Endothelial cell of umbilical vein (primary cell): ENCODE measurements around the gene SLC34A1. TPM values are rescaled to one million over a fixed set of nuclear protein-coding genes. Genes with fewer than 3 reads are reported as not detected.

Experiments used
- BruUV-seq: library from RNA; stranded (reverse); fragments of 400-500 nt; replicated peaks from 2 replicates; lab custom pipeline; 2021; lab: Mats Ljungman, UMichigan
- CTCF ChIA-PET: fragments of 300-600, 350-600 bp; sonication (Branson Sonifier 250); formaldehyde crosslinking; loops from one replicate; lab custom pipeline; 2021; ENCODE audit warnings: antibody characterized with exemption, inconsistent platforms; lab: Charles Lee
- POLR2A ChIA-PET: fragments of 300-600, 350-600 bp; sonication (Branson Sonifier 250); formaldehyde crosslinking; loops from one replicate; lab custom pipeline; 2021; ENCODE audit warnings: antibody characterized with exemption, inconsistent platforms; lab: Charles Lee
- DNase-seq: peaks from one replicate; pipeline ENCODE4 v3.0.0-alpha.2; 2011; ENCODE audit warnings: low read depth, low spot score
- FAIRE-seq: peaks from 2 replicates; lab custom pipeline; 2011; peaks lifted over from hg19 to GRCh38; lab: Jason Lieb, UNC
- H2AFZ ChIP-seq: 2 replicates; pipeline ENCODE4 v1.6.0; 2012; ENCODE audit warnings: low read depth, low read length, control low read depth, inconsistent platforms
- H3K27ac ChIP-seq: 2 replicates; pipeline ENCODE4 v1.5.1; 2011; ENCODE audit warnings: low read depth, mild to moderate bottlenecking, control low read depth, low read length, moderate library complexity; ENCODE audit not compliant: insufficient read depth
- H3K27me3 ChIP-seq, 2 experiments: 2 replicates each; pipeline versions ENCODE4 v1.6.0 to v1.6.1; 2011; ENCODE audit warnings: low read length in 2 of 2, mixed read lengths in 1 of 2; ENCODE audit not compliant: control insufficient read depth in 2 of 2, insufficient read depth in 2 of 2
- H3K36me3 ChIP-seq, 2 experiments: 2 replicates in 1 of 2; 3 replicates in 1 of 2; pipeline ENCODE4 v1.5.1; 2011; ENCODE audit warnings: low read length in 2 of 2, mild to moderate bottlenecking in 1 of 2, moderate library complexity in 1 of 2; ENCODE audit not compliant: control insufficient read depth in 2 of 2, insufficient read depth in 2 of 2; ENCODE audit errors: extremely low read depth in 1 of 2
- H3K4me1 ChIP-seq: 3 replicates; pipeline ENCODE4 v1.5.1; 2011; ENCODE audit warnings: mild to moderate bottlenecking, low read length; ENCODE audit not compliant: control insufficient read depth, insufficient read depth; ENCODE audit errors: extremely low read depth
- H3K4me2 ChIP-seq: 2 replicates; pipeline ENCODE4 v1.6.1; 2011; ENCODE audit warnings: low read length, control low read depth, mixed read lengths; ENCODE audit not compliant: insufficient read depth
- H3K4me3 ChIP-seq, 3 experiments: fragments of 200-600 bp in 1 of 3; sonication (generic), shearing (Covaris generic) in 1 of 3; replicated peaks in 1 of 3; 2 replicates each; pipeline ENCODE4 v1.5.1; 2011 to 2016; ENCODE audit warnings: control low read depth in 3 of 3, low read length in 3 of 3, mild to moderate bottlenecking in 2 of 3, inconsistent platforms in 1 of 3, low read depth in 1 of 3, moderate library complexity in 1 of 3; ENCODE audit not compliant: insufficient read depth in 1 of 3
- H3K79me2 ChIP-seq: 2 replicates; pipeline ENCODE4 v1.6.0; 2012; ENCODE audit warnings: low read length, inconsistent platforms; ENCODE audit not compliant: control insufficient read depth, insufficient read depth
- H3K9ac ChIP-seq: replicated peaks from 2 replicates; pipeline ENCODE3; 2011; ENCODE audit warnings: low read length, control low read depth; ENCODE audit not compliant: insufficient read depth; ENCODE audit errors: extremely low read depth
- H3K9me1 ChIP-seq: replicated peaks from 3 replicates; pipeline ENCODE4 v1.6.0; 2011; ENCODE audit warnings: mild to moderate bottlenecking, low read length; ENCODE audit not compliant: control insufficient read depth, insufficient read depth; ENCODE audit errors: extremely low read depth
- H3K9me3 ChIP-seq: replicated peaks from 2 replicates; pipeline ENCODE4 v1.5.1; 2012; ENCODE audit warnings: low read length, inconsistent platforms; ENCODE audit not compliant: control insufficient read depth, insufficient read depth
- H4K20me1 ChIP-seq: replicated peaks from 2 replicates; pipeline ENCODE3; 2011; ENCODE audit warnings: mild to moderate bottlenecking, low read length; ENCODE audit not compliant: control insufficient read depth, insufficient read depth; ENCODE audit errors: extremely low read depth
- CTCF ChIP-seq, 2 donors: IDR thresholded peaks; 1 replicate in 1 of 2; 2 replicates in 1 of 2; pipeline ENCODE4 v1.5.1; 2011; ENCODE audit warnings: low read length in 2 of 2, mild to moderate bottlenecking in 2 of 2, moderate library complexity in 2 of 2, control low read depth in 1 of 2, inconsistent platforms in 1 of 2, low read depth in 1 of 2; ENCODE audit not compliant: insufficient read depth in 1 of 2; ENCODE audit errors: extremely low read depth in 1 of 2
- EZH2 ChIP-seq: IDR thresholded peaks from 2 replicates; pipeline ENCODE4 v1.6.1; 2012; ENCODE audit warnings: borderline replicate concordance, low read depth, mild to moderate bottlenecking, moderate library complexity, low read length, inconsistent platforms; ENCODE audit not compliant: severe bottlenecking
- FOS ChIP-seq: IDR thresholded peaks from 2 replicates; pipeline ENCODE4 v1.6.1; 2011; ENCODE audit warnings: mild to moderate bottlenecking, low read length, moderate library complexity, borderline replicate concordance; ENCODE audit not compliant: insufficient read depth
- GATA2 ChIP-seq: IDR thresholded peaks from 2 replicates; pipeline ENCODE4 v1.7.0; 2011; ENCODE audit warnings: low read depth, mild to moderate bottlenecking, moderate library complexity, mixed read lengths, low read length; ENCODE audit not compliant: insufficient read length, insufficient read depth
- JUN ChIP-seq: IDR thresholded peaks from 2 replicates; pipeline ENCODE4 v1.6.1; 2011; ENCODE audit warnings: borderline replicate concordance, low read depth; ENCODE audit not compliant: insufficient read length, insufficient read depth
- MYC ChIP-seq: IDR thresholded peaks from one replicate; pipeline ENCODE4 v1.6.1; 2011; ENCODE audit warnings: mild to moderate bottlenecking, low read depth, low read length
- POLR2A ChIP-seq: IDR thresholded peaks from 2 replicates; pipeline ENCODE4 v1.6.1; 2012; ENCODE audit warnings: low read depth, mild to moderate bottlenecking, control low read depth, low read length
- POLR2AphosphoS5 ChIP-seq: IDR thresholded peaks from 2 replicates; pipeline ENCODE4 v1.6.1; 2012; ENCODE audit warnings: low read depth, mild to moderate bottlenecking, control low read depth, low read length, moderate library complexity; ENCODE audit not compliant: insufficient read depth
- dilution Hi-C: fragments of 300-500 bp; cut with MboI; formaldehyde crosslinking; loops from one replicate; pipeline ENCODE4 v1.15.0; 2019; ENCODE audit warnings: low sequenced_read_pairs; ENCODE audit not compliant: extremely low pct_ligation_motif_present
- intact Hi-C: fragments of 100-400 bp; cut with micrococcal nuclease; formaldehyde crosslinking; loops from one replicate; pipeline ENCODE4 v1.10.0; 2022
- polyA plus RNA-seq, 4 experiments: library from polyadenylated mRNA; depleted of rRNA in 3 of 4; stranded (reverse) in 3 of 4; unstranded in 1 of 4; fragments of >200 nt; gene quantifications; 2 replicates each; pipeline versions ENCODE4 v1.2.1 to v1.2.3, GENCODE V29; 2011 to 2012; ENCODE audit warnings: missing spikeins in 1 of 4
- total RNA-seq: library from RNA; stranded (reverse); gene quantifications from 2 replicates; pipeline ENCODE4 v1.2.3, GENCODE V29; 2021
- TF ChIP-seq, protein P1 (sequence below): IDR thresholded peaks from 2 replicates; pipeline ENCODE4 v1.6.1; 2011; ENCODE audit not compliant: insufficient read depth, insufficient read length

SLC34A1 gene
- total and polyA plus RNA-seq, 2 donors (not counting 3 experiments of a cell fraction or from before 2014, with no cell fraction given), result not detected

DNA sequence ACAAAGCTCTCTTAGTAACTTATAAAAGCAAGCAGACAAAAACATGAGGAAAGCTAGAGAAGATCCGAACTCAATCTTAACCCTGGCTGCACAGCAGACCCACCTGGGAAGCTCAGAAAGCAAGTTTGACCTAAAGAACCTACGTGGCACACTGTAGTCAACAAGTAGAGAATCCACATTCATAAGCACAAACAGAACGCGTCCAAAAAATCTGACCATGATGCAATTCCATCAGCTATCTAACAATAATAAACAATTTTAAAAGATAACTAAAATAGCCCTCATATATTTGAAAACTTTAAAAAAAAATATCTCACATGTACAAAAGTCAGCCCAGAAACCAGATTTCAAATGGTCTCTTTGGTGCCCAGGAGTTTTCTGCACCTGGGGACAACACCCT is 37.4 kb upstream of the SLC34A1 start:
- Histone ChIP-seq H3K79me2 (peaks cover 68% of the 10 kb centered on the region), H3K9me3 (no peaks in the 10 kb centered on the region), H3K4me3 (no peak overlapping the region), H2AFZ (no peak overlapping the region), H3K9ac (no peak overlapping the region), H3K27me3 (no peaks in the 10 kb centered on the region), H3K4me2 (no peak overlapping the region), H3K9me1 (no peaks in the 10 kb centered on the region), H3K27ac (no peak overlapping the region), H3K4me1 (peaks cover 17% of the 10 kb centered on the region), H3K36me3 (peaks cover 2 to 8% of the 10 kb centered on the region in 2 experiments), H4K20me1 (no peaks in the 10 kb centered on the region)
- intact Hi-C loops (no loop called here), dilution Hi-C loops (no loop called here)
- DNase-seq (no peak), FAIRE-seq (no peak)
- BruUV-seq, result no TSS peak
- CTCF ChIA-PET, result interaction anchor here (0.8 to 1.6 kb wide), 3 partner anchors 36 to 58 kb away, joined by 3 read pairs; no protein-coding TSS in a partner anchor
- POLR2A ChIA-PET, result no interaction called here
- TF ChIP-seq GATA2 (no peak), POLR2AphosphoS5 (no peak), JUN (no peak), MYC (no peak), POLR2A (no peak), CTCF (IDR thresholded peaks at IDR 0.05; ENCODE audit: extremely low read depth in 1 of 2, insufficient read depth in 1 of 2, low read depth in 1 of 2, low read length in 2 of 2) (no peak), EZH2 (no peak), FOS (no peak)
- TF ChIP-seq, protein P1, sequence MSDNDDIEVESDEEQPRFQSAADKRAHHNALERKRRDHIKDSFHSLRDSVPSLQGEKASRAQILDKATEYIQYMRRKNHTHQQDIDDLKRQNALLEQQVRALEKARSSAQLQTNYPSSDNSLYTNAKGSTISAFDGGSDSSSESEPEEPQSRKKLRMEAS, result no peak
